Measurements from ENCODE around the gene LCN1.
A peak's percentile ranks its signal among the peaks of the same experiment; 100 is the strongest.

- TF ChIP-seq, protein P1, sequence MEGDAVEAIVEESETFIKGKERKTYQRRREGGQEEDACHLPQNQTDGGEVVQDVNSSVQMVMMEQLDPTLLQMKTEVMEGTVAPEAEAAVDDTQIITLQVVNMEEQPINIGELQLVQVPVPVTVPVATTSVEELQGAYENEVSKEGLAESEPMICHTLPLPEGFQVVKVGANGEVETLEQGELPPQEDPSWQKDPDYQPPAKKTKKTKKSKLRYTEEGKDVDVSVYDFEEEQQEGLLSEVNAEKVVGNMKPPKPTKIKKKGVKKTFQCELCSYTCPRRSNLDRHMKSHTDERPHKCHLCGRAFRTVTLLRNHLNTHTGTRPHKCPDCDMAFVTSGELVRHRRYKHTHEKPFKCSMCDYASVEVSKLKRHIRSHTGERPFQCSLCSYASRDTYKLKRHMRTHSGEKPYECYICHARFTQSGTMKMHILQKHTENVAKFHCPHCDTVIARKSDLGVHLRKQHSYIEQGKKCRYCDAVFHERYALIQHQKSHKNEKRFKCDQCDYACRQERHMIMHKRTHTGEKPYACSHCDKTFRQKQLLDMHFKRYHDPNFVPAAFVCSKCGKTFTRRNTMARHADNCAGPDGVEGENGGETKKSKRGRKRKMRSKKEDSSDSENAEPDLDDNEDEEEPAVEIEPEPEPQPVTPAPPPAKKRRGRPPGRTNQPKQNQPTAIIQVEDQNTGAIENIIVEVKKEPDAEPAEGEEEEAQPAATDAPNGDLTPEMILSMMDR (IDR thresholded peaks at IDR 0.05; ENCODE audit: control extremely low read depth in 1 of 3, insufficient read depth in 1 of 3, low read depth in 1 of 3, low read length in 3 of 3) = no peak
- TF ChIP-seq MAFK (IDR thresholded peaks at IDR 0.05; ENCODE audit: low read depth, low read length) (no peak), SIN3A (conservative IDR thresholded peaks at IDR 0.05 in 1 of 2, IDR thresholded peaks at IDR 0.05 in 1 of 2; ENCODE audit: low read depth in 1 of 2, low read length in 2 of 2) (no peak), FOSL1 (IDR thresholded peaks at IDR 0.05; ENCODE audit: insufficient read depth, low read depth, low read length) (no peak), CEBPB (IDR thresholded peaks at IDR 0.05; ENCODE audit: low read depth, low read length) (peak; percentile 62; the same call in 1 of the 2 replicates), TCF12 (IDR thresholded peaks at IDR 0.05; ENCODE audit: low read depth, low read length) (no peak), EP300 (IDR thresholded peaks at IDR 0.05; ENCODE audit: borderline replicate concordance in 1 of 2, low read depth in 2 of 2, low read length in 2 of 2) (no peak), RXRA (IDR thresholded peaks at IDR 0.05; ENCODE audit: insufficient read depth, low read depth, low read length) (no peak), NRF1 (IDR thresholded peaks at IDR 0.05; ENCODE audit: low read depth, low read length) (no peak), POLR2A (IDR thresholded peaks at IDR 0.05; ENCODE audit: control extremely low read depth in 1 of 2, low read depth in 2 of 2, low read length in 2 of 2) (no peak)
Measured at GRCh38 chr9:135526730-135527571, 5.7 kb downstream of the LCN1 start.

Measured in H1 (cell line).